ENCODE measurements around the gene FOXA1.
A peak's percentile ranks its signal among the peaks of the same experiment; 100 is the strongest.

The FOXA1 gene

GRCh38 chr14:37594971-37595808, at the start of gene FOXA1, which contains the start of gene TTC6:
Gene FOXA1, minus strand, starts transcription at chr14:37595249. Its CDS starts 277 bp downstream, at chr14:37594972.
Gene TTC6, plus strand, starts transcription at chr14:37595629. Its CDS starts 26,436 bp downstream, at chr14:37622065.
- peak; percentile 42 for DNase-seq (ENCODE audit: low read depth)

DNA sequence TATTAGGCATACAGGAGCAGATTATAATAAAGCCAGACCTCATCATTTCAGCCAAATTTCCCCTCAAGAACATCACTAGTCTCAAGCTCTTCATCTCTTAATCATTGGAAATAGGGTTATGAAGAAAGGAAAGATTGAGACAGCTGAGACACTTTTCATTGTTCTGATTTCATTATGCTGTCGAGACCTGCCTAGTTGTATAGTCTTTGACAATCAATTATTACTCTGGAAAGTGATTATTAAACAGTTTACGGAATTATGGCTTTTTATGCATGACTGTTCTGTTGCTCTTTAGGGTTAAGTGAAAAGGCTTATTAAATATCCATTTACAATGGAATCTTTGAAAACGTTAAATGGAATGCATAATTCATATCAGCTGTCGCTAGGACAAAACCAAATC, 48.7 kb upstream of the FOXA1 start:
- DNase-seq (ENCODE audit: low read depth) = no peak

DNA sequence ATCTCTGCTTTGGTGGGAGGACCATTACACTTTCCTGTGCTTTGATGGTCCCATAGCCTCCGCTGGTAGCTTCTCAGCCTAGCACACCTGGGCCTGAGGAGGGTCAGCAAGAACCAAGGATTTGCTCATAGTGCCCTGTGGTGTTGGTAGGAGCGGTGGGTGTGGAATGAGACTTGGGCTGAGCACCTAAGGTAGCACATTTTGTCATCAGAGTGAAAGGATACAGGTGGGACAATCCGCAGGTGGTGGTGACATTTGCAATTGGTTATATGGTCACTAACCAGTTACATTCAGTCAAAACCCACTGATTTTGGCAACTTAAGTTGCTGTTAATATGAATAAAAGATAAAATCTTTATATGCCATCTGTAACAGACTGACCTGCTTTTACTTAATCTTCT, 47.1 kb upstream of the FOXA1 start:
- no peak for DNase-seq (ENCODE audit: low read depth)

DNA sequence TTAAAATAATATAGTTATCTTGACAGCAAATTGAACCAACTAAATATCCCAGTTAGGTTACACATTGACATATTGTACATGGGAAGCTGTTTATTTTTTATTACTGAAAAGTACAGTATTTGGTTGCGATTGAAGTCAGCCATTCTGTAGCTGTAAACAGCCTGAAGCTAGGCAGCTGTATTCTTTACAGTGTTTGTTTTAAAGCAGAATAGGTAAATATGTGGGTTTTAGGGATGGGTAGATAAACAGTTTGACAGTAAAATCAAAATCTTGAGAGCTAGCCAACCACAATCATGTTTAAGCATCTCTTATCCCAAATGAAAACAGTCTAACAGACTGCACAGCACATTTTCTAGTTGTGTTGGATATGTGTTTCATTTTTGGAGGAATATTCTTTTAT, 46.1 kb upstream of the FOXA1 start:
- DNase-seq (ENCODE audit: low read depth) = no peak

DNA sequence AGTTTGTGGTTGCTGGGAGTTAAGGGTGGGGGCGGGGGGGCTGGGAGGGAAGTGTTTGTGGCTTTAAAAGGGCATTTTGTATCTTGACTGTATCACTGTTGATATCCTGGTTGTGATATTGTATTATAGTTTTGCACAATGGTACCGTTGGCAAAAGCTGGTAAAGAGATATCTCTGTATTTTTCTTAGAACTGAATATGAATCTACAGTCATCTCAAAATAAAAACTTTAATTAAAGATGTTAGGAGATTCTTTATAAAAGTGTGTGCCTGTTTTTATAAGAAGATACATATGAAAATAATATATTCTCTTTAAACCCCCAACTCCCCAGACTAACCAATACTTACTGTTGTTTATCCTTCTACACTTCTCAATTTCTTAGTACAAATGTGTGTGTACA, 43.5 kb upstream of the FOXA1 start:
- no peak for DNase-seq (ENCODE audit: low read depth)

- no peak for DNase-seq (ENCODE audit: low read depth)
Measured at GRCh38 chr14:37637341-37637740, 42.3 kb upstream of the FOXA1 start.

- DNase-seq (ENCODE audit: low read depth) = no peak
Measured at GRCh38 chr14:37625597-37626595, 30.8 kb upstream of the FOXA1 start.

- no peak for DNase-seq (ENCODE audit: low read depth)
Measured at GRCh38 chr14:37623971-37624370, 28.9 kb upstream of the FOXA1 start.

DNA sequence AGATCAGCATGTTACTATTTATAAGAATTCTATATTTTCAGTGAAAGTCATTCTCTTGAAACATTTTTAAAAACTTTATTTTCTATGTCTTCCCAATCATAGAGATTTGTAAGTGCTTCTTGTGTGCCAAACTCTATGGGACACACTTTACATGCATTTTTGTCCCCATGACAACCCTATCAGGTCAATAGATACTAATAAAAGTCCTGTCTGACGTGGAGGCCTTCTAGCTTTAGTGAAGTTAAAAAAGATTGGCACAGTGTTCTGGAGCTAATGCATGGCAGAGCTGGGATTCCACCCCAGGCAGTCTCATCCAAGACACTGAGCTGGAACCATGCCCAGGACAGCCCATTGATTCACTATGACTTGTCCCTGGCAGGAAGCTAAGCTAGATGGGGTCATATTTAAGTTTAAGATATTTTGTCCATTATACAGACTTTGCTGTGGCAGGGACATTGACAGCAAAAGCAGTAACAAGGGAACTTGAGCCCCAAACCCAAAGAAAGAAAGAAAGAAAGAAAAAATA, 28.4 kb upstream of the FOXA1 start:
- DNase-seq (ENCODE audit: low read depth) = peak; percentile 87

- peak; percentile 24 for DNase-seq (ENCODE audit: low read depth)
Measured at GRCh38 chr14:37622231-37622923, 27.3 kb upstream of the FOXA1 start.

- no peak for DNase-seq (ENCODE audit: low read depth)
Measured at GRCh38 chr14:37620856-37621255, 25.8 kb upstream of the FOXA1 start.

GRCh38 chr14:37618498-37619028, 23.5 kb upstream of the FOXA1 start:
- no peak for DNase-seq (ENCODE audit: low read depth)

GRCh38 chr14:37617864-37618365, 22.9 kb upstream of the FOXA1 start:
- no peak for DNase-seq (ENCODE audit: low read depth)

DNA sequence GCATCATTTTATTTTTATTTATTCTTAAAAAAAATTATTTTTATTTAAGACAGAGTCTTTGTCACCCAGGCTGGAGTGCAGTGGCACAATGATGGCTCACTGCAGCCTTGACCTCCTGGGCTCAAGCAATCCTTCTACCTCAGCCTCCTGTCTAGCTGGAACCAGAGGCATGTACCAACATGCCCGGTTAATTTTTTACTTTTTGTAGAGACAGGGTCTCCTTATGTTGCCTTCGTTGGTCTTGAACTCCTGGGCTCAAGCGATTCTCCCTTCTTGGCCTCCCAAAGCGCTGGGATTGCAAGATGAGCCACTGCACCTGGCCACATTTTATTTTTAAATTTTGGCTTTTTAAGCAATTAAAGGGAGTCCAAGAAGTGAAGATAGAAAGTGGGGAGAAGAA, 21.8 kb upstream of the FOXA1 start:
- DNase-seq (ENCODE audit: low read depth) = no peak

DNA sequence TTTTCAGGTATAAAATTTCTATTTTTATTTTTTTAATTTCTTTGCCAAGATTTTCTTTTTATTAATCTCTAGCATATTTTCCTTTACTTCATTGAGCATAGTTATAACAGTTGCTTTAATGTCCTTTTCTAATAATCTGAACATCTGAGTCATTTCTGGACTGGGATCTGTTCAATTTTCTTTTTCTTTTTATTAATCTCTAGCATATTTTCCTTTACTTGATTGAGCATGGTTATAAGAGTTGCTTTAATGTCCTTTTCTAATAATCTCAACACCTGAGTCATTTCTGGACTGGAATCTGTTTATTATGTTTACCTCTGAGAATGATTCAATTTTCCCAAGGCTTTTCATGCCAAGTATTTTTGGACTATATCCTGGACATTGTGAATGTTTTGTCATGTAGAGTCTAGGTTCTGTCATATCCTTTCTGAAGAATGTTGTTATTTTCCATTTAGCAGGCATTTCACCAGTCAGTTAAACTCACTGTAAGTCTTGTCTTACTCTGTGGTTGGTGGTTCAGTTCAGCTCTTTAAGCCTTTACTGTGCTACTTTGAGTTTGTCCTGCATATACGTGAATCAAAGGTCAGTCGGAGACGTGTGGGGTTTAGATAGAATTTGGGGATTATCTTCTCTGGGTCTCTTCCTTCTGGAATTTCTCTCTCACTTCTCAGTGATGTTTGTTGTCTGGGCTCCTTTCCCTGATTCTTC, 20.7 kb upstream of the FOXA1 start:
- DNase-seq (ENCODE audit: low read depth) = no peak

DNA sequence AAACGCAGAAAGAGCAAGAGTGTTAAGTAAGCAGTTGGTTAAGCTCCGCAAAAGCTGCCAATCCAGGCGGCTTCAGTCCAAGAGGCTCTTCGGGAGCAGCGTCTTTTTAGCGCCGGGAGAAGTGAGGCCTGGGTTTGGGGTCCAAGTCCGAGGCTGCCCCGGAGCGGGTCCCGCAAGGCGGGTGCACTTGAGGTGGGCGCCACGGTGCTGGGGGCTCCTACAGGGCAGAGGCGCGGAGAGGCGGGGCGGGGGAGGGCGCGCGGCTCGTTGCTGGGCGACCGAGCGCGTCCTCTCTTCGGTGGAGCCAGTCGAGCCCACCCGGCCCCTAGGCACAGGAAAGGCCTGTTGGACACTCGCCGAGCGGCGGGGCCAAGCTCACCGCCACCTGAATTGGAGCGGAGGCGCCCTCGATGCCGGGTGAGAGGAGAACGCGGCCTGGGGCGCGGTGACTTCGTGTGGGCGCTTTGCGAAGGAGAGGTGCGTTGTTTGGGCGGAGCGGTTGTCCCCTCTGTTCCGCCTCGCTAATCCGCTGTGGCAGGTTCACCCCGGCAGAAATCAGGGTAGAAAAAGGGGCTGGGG, 16.0 kb upstream of the FOXA1 start:
- no peak for DNase-seq (ENCODE audit: low read depth)

- DNase-seq (ENCODE audit: low read depth) = no peak
Measured at GRCh38 chr14:37608649-37609048, 13.6 kb upstream of the FOXA1 start.

DNA sequence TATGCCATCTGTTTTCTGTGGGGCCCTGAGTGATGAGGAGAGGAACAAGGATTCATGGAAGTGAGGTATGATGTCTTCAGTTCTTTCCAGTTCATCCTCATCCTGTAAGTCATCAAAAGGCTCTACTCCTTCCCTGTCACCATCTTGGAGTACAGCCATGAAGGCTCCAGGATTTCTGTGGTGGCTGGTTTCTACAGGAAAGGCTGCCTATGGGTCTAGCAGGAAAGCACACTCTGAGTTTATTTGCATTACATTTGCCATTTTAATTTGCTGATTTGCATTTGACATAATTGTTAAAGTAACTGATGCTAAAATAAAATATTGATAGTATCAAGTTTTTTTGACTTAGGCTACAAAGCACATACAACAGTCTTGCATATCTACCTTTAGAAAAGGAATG, 11.6 kb upstream of the FOXA1 start:
- no peak for DNase-seq (ENCODE audit: low read depth)

DNA sequence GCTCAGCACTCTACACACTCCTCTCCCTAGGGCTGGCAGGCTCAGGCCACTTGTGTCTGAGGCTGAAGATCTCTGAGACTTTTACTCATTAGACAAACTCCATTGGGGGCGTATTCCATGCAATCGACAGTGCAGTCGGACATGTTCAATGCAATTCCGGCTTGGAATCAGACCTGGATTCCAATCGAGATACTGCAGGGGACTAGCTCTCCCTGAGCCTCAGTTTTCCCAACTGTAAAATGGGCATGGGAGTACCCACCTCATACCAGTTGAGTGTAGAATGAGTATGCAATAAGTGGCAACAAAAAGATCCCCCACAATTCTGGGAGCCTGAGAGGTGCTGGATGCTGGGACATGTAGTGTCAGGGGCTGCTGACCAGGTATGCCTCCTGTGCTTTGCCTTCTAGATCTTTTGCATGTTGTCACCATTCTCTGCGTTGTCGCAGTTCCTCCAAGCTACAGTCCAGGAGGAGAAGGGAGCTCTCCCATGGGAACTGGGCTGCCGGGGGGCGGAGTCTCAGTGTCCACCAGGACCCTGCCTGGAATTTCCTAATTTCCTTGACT, 8.7 kb upstream of the FOXA1 start:
- no peak for DNase-seq (ENCODE audit: low read depth)

All from EH (cell line).